Activated B cell treated with CpG ODN at 0.5 μM for 24 hours (primary cell): ENCODE data around the gene DPF3. TPM values are rescaled to one million over a fixed set of nuclear protein-coding genes. Genes with fewer than 3 reads are reported as not detected.

Experiments
- ATAC-seq: fragments of 200-7000 bp; cut with Tn5 transposase; one replicate; pipeline ENCODE4 v1.10.0; 2021; ENCODE audit warnings: low read depth, mild to moderate bottlenecking, moderate library complexity
- CTCF ChIA-PET: fragments of 350-600 bp; sonication (Branson Sonifier 250); formaldehyde crosslinking; loops from one replicate; lab custom pipeline; 2021; ENCODE audit warnings: antibody characterized with exemption; lab: Charles Lee
- POLR2A ChIA-PET: fragments of 350-600 bp; sonication (Branson Sonifier 250); formaldehyde crosslinking; loops from one replicate; lab custom pipeline; 2021; ENCODE audit warnings: antibody characterized with exemption; lab: Charles Lee
- DNase-seq: peaks from one replicate; pipeline ENCODE4 v3.0.0; 2022
- H3K27ac Mint-ChIP-seq: one replicate; pipeline ENCODE4 v1.8.0; 2020; ENCODE audit warnings: mixed read lengths
- H3K27me3 Mint-ChIP-seq: one replicate; pipeline ENCODE4 v1.8.0; 2021; ENCODE audit warnings: mixed read lengths
- H3K36me3 Mint-ChIP-seq: one replicate; pipeline ENCODE4 v1.8.0; 2021; ENCODE audit warnings: low read depth, mixed read lengths
- H3K4me1 Mint-ChIP-seq: one replicate; pipeline ENCODE4 v1.8.0; 2021; ENCODE audit warnings: mixed read lengths
- H3K4me3 Mint-ChIP-seq: one replicate; pipeline ENCODE4 v1.8.0; 2020; ENCODE audit warnings: mild to moderate bottlenecking, mixed read lengths
- H3K9me3 Mint-ChIP-seq: one replicate; pipeline ENCODE4 v1.8.0; 2020; ENCODE audit warnings: mixed read lengths
- CTCF ChIP-seq: fragments of 200-600 bp; IDR thresholded peaks from one replicate; pipeline ENCODE4 v1.8.0; 2022; ENCODE audit warnings: antibody characterized with exemption, mild to moderate bottlenecking
- intact Hi-C: fragments of 100-400 bp; cut with micrococcal nuclease; formaldehyde crosslinking; loops from one replicate; pipeline ENCODE4 v1.15.1; 2024
- total RNA-seq: library from RNA; stranded (reverse); gene quantifications from 2 replicates; pipeline ENCODE4 v1.2.3, GENCODE V29; 2022

The DPF3 gene
- total RNA-seq, 1 donor from 2014 or later = 3.5 TPM

- DNase-seq (no peak), ATAC-seq (no peak)
- POLR2A ChIA-PET = no interaction called here
- Mint-ChIP-seq H3K27ac (no peak overlapping the region), H3K9me3 (no peaks in the 10 kb centered on the region), H3K4me3 (no peak overlapping the region), H3K36me3 (peaks cover 41% of the 10 kb centered on the region), H3K27me3 (no peaks in the 10 kb centered on the region), H3K4me1 (peaks cover 21% of the 10 kb centered on the region)
- TF ChIP-seq CTCF = no peak
- CTCF ChIA-PET = no interaction called here
- intact Hi-C loops = no loop called here
These were observed 228.6 kb downstream of the DPF3 start for GRCh38 chr14:72665259-72665658.

DNA sequence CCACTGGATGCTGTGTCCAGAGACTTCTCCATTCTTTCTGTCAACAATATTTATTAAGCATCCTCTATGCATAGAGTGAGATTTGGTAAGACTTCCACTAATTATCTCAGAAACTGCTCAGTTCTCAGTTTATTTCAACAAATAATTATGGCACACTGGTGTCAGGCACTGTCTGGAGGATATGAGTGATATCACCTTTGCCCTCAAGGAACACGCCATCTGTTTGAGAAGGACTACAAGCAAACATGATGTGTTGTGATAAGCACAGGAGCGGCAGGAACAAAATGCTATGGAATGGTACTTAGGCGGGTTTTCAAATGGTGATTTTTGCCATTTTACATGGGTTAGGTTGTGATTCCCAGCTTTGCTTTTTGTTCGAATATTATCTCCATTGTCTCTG is 229.2 kb downstream of the DPF3 start:
- intact Hi-C loops = no loop called here
- ATAC-seq (no peak), DNase-seq (no peak)
- Mint-ChIP-seq H3K36me3 (peaks cover 35% of the 10 kb centered on the region), H3K4me1 (peaks cover 21% of the 10 kb centered on the region), H3K27ac (no peak overlapping the region), H3K9me3 (no peaks in the 10 kb centered on the region), H3K27me3 (no peaks in the 10 kb centered on the region), H3K4me3 (no peak overlapping the region)
- no peak for TF ChIP-seq CTCF
- ChIA-PET POLR2A (no interaction called here), CTCF (no interaction called here)

DNA sequence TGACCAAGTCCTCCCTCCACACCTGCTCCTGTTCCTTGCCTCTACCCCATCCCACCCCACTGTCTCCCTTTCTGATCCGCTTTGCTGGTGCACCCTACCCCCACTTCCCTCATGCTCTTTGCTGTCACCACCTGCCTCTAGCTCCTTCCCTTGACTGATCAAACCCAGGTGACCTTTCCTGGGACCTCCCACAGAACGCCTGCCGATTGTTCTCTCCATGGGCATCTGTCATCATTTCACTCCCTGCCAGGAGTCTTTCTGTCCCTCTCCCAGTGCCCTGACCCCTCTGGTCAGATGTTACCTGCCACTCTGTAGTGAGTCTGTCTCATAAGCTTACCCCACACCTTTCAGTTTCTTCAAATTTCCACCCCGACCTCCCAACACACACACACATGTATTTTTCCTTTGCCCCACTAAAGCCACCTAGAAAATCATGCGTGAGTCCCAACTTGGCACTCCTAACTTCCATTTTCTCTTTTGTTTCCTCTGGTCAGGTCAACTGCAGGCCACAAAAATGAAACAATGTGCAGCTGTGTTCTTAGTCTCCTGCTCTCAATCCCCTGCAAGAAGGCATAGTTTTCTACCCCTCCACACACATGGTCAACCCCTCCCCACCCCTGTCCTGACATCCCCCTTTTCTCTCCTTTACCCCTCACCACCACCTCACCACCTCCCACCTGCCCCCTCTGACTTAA is 229.8 kb downstream of the DPF3 start:
- H3K9me3 Mint-ChIP-seq = no peaks in the 10 kb centered on the region
- intact Hi-C loops = no loop called here
- peaks cover 21% of the 10 kb centered on the region for H3K4me1 Mint-ChIP-seq
- ATAC-seq (no peak), DNase-seq (no peak)
- no peak overlapping the region for H3K27ac Mint-ChIP-seq
- TF ChIP-seq CTCF = no peak
- H3K4me3 Mint-ChIP-seq = no peak overlapping the region
- no peaks in the 10 kb centered on the region for H3K27me3 Mint-ChIP-seq
- ChIA-PET CTCF (no interaction called here), POLR2A (no interaction called here)
- H3K36me3 Mint-ChIP-seq = peaks cover 30% of the 10 kb centered on the region

DNA sequence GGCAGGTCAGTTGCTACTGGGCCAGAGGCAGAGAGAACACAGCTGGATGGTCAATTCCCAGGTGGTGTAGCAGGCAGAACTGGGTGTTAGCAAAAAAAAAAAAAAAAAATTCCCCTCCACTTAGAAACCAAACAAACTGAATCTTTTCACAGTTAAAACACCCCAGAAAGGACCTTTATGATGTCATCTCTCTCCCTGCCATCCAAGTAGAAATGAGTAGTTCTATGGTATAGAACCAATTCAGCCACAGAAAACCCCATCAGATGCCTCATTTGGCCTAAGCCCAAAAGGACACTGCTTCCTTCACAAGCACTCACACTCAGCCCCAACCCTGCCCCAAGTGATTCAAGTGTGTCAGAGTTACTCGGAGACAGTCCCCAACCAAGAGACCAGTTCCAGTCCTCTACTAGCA is 230.8 kb downstream of the DPF3 start:
- Mint-ChIP-seq H3K36me3 (peaks cover 24% of the 10 kb centered on the region), H3K9me3 (no peaks in the 10 kb centered on the region), H3K27ac (no peak overlapping the region), H3K4me1 (peaks cover 21% of the 10 kb centered on the region), H3K27me3 (no peaks in the 10 kb centered on the region), H3K4me3 (no peak overlapping the region)
- ChIA-PET CTCF (no interaction called here), POLR2A (no interaction called here)
- ATAC-seq (no peak), DNase-seq (no peak)
- no peak for TF ChIP-seq CTCF
- intact Hi-C loops = no loop called here

DNA sequence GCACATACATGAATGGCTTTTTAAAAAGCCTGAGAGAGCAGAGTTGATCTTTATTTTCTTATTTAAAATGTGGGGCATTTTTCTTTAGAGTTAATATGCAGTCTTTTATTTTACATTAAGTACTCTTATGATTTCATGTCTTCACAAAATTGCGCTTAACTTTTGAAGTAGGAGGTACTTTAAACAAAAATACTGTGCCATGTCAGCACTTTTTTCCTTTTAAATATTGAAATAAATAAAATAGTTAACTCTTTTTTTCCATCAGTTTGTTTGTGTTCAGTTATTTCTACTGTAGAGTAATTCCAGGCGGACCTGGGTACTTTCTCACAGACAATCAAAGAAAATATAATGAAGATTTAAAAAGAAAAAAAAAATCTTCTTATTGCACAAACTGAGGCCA is 231.7 kb downstream of the DPF3 start:
- Mint-ChIP-seq H3K4me1 (peaks cover 21% of the 10 kb centered on the region), H3K9me3 (no peaks in the 10 kb centered on the region), H3K27me3 (no peaks in the 10 kb centered on the region), H3K27ac (no peak overlapping the region), H3K4me3 (no peak overlapping the region), H3K36me3 (peaks cover 24% of the 10 kb centered on the region)
- no peak for ATAC-seq
- ChIA-PET CTCF (no interaction called here), POLR2A (no interaction called here)
- no peak for DNase-seq
- intact Hi-C loops = no loop called here
- TF ChIP-seq CTCF = no peak
